NCI-H1930 (cell line): ENCODE measurements around the gene UBA1.

Source experiments
- DNase-seq, 2 experiments: peaks; one replicate each; lab custom pipeline; 2025; lab: John Stamatoyannopoulos, UW

Gene UBA1

GRCh38 chrX:47187106-47187677 lies 6.4 kb upstream of the UBA1 start:
- DNase-seq = no peak

- no peak for DNase-seq
Observed at GRCh38 chrX:47189906-47190305, 3.7 kb upstream of the UBA1 start.

- DNase-seq = peak; percentile 80 to 82
Observed at GRCh38 chrX:47190445-47191269, 3.0 kb upstream of the UBA1 start.

- DNase-seq = no peak
Observed at GRCh38 chrX:47191331-47191730, 2.3 kb upstream of the UBA1 start.

- no peak for DNase-seq
Observed at GRCh38 chrX:47191806-47192401, 1.7 kb upstream of the UBA1 start.

GRCh38 chrX:47194194-47194787 lies 662 bp downstream of the UBA1 start:
- DNase-seq = no peak

- no peak for DNase-seq
Observed at GRCh38 chrX:47196098-47196497, 2.5 kb downstream of the UBA1 start.

GRCh38 chrX:47197526-47197925 lies 3.9 kb downstream of the UBA1 start:
- DNase-seq = no peak

GRCh38 chrX:47198026-47198686 lies 4.5 kb downstream of the UBA1 start:
- DNase-seq = no peak

GRCh38 chrX:47198687-47199080 lies 5.1 kb downstream of the UBA1 start:
- DNase-seq = no peak

- DNase-seq = no peak
Observed at GRCh38 chrX:47199286-47199685, 5.7 kb downstream of the UBA1 start.

GRCh38 chrX:47200385-47201150 lies 6.9 kb downstream of the UBA1 start:
- DNase-seq = no peak

- no peak for DNase-seq
Observed at GRCh38 chrX:47201345-47201944, 7.8 kb downstream of the UBA1 start.

GRCh38 chrX:47202316-47202715 lies 8.7 kb downstream of the UBA1 start:
- DNase-seq = no peak

GRCh38 chrX:47202877-47203276 lies 9.2 kb downstream of the UBA1 start:
- no peak for DNase-seq

GRCh38 chrX:47204970-47205369 lies 11.3 kb downstream of the UBA1 start:
- DNase-seq = no peak

GRCh38 chrX:47206316-47206715 lies 12.7 kb downstream of the UBA1 start:
- no peak for DNase-seq

- no peak for DNase-seq
Observed at GRCh38 chrX:47208108-47208507, 14.5 kb downstream of the UBA1 start.

- DNase-seq = no peak
Observed at GRCh38 chrX:47209508-47210238, 16.0 kb downstream of the UBA1 start.

GRCh38 chrX:47210661-47211425 lies 17.2 kb downstream of the UBA1 start:
- DNase-seq = no peak
